Loucy (cell line): Measurements from ENCODE around the gene SCYGR5.

Experiments
- H2AFZ ChIP-seq: fragments of 200-600 bp; sonication (generic); 2 replicates; pipeline ENCODE4 v1.6.0; 2016; ENCODE audit warnings: antibody characterized with exemption, mild to moderate bottlenecking, low read length, moderate library complexity
- H3F3A ChIP-seq: fragments of 200-600 bp; 2 replicates; pipeline ENCODE4 v1.6.0; 2016; ENCODE audit warnings: antibody characterized with exemption, low read depth, mild to moderate bottlenecking
- H3K27me3 ChIP-seq: fragments of 200-600 bp; sonication (generic); 2 replicates; pipeline ENCODE4 v1.6.1; 2014; ENCODE audit warnings: low read length, mild to moderate bottlenecking; ENCODE audit not compliant: insufficient read depth, poor library complexity, severe bottlenecking
- H3K36me3 ChIP-seq: fragments of 200-600 bp; sonication (generic); 2 replicates; pipeline ENCODE4 v1.6.1; 2016; ENCODE audit warnings: low read length; ENCODE audit not compliant: insufficient read depth
- H3K4me1 ChIP-seq: fragments of 200-600 bp; sonication (generic); 2 replicates; pipeline ENCODE4 v1.5.1; 2014; ENCODE audit warnings: low read length, mild to moderate bottlenecking; ENCODE audit not compliant: insufficient read depth, poor library complexity, severe bottlenecking
- H3K4me2 ChIP-seq: fragments of 200-600 bp; sonication (generic); 2 replicates; pipeline ENCODE4 v1.6.0; 2014; ENCODE audit warnings: antibody characterized with exemption, low read length, low read depth, mild to moderate bottlenecking; ENCODE audit not compliant: poor library complexity, severe bottlenecking
- H3K4me3 ChIP-seq: fragments of 200-600 bp; sonication (generic); 2 replicates; pipeline ENCODE4 v1.5.1; 2014; ENCODE audit warnings: low read length, mild to moderate bottlenecking, mixed read lengths; ENCODE audit not compliant: poor library complexity, severe bottlenecking
- H3K79me2 ChIP-seq: fragments of 200-600 bp; sonication (generic); 2 replicates; pipeline ENCODE4 v1.6.1; 2014; ENCODE audit warnings: low read length; ENCODE audit not compliant: insufficient read depth
- H3K9ac ChIP-seq: fragments of 200-600 bp; sonication (generic); 2 replicates; pipeline ENCODE4 v1.6.0; 2014; ENCODE audit warnings: mild to moderate bottlenecking, low read depth, low read length, moderate library complexity; ENCODE audit not compliant: poor library complexity, severe bottlenecking
- H3K9me2 ChIP-seq: fragments of 200-600 bp; sonication (generic); replicated peaks from 2 replicates; pipeline ENCODE4 v1.6.1; 2016; ENCODE audit warnings: low read depth, low read length, mixed read lengths
- H3K9me3 ChIP-seq: fragments of 200-600 bp; sonication (generic); 2 replicates; pipeline ENCODE4 v1.6.1; 2014; ENCODE audit warnings: mild to moderate bottlenecking, antibody characterized with exemption, low read length, low read depth; ENCODE audit not compliant: insufficient read depth
- H4K20me1 ChIP-seq: fragments of 200-600 bp; sonication (generic); 2 replicates; pipeline ENCODE4 v1.6.0; 2014; ENCODE audit warnings: antibody characterized with exemption, low read length, mild to moderate bottlenecking; ENCODE audit not compliant: insufficient read depth, poor library complexity, severe bottlenecking
- EZH2phosphoT487 ChIP-seq: fragments of 200-600 bp; IDR thresholded peaks from 2 replicates; pipeline ENCODE4 v1.6.1; 2018; ENCODE audit warnings: antibody characterized with exemption, mild to moderate bottlenecking, moderate library complexity, borderline replicate concordance
- TF ChIP-seq, protein P1 (sequence below): fragments of 200-600 bp; sonication (generic); conservative IDR thresholded peaks from 2 replicates; pipeline ENCODE4 v1.5.1; 2014; ENCODE audit warnings: mild to moderate bottlenecking, antibody characterized with exemption, low read length

Gene SCYGR5

DNA sequence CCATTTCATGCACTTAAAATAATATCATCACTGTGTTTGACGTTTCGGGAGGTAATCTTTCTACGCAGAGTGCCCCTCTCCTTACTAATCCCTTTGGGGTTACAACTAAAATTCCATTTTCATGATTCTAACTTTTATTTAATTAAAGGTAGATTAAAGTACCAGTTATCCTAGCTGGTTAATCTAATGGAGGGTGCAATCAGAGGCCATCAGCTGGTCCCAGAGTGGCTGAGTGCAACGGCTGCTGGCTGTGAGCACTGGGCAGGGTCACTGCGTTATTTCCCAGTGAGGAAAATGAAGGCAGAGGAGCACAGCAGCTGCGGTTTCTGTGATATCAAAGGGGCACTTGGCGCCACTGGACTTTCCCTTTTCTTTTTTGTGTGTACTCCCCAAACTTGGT lies 37.2 kb upstream of the SCYGR5 start:
- Histone ChIP-seq H3K9ac (no peak overlapping the region), H3K4me3 (no peak overlapping the region), H3F3A (no peaks in the 10 kb centered on the region), H3K4me2 (no peak overlapping the region), H4K20me1 (no peaks in the 10 kb centered on the region), H2AFZ (no peak overlapping the region), H3K9me2 (no peaks in the 10 kb centered on the region), H3K36me3 (no peaks in the 10 kb centered on the region), H3K4me1 (no peaks in the 10 kb centered on the region), H3K79me2 (no peaks in the 10 kb centered on the region), H3K9me3 (no peaks in the 10 kb centered on the region), H3K27me3 (no peaks in the 10 kb centered on the region)
- TF ChIP-seq, protein P1, sequence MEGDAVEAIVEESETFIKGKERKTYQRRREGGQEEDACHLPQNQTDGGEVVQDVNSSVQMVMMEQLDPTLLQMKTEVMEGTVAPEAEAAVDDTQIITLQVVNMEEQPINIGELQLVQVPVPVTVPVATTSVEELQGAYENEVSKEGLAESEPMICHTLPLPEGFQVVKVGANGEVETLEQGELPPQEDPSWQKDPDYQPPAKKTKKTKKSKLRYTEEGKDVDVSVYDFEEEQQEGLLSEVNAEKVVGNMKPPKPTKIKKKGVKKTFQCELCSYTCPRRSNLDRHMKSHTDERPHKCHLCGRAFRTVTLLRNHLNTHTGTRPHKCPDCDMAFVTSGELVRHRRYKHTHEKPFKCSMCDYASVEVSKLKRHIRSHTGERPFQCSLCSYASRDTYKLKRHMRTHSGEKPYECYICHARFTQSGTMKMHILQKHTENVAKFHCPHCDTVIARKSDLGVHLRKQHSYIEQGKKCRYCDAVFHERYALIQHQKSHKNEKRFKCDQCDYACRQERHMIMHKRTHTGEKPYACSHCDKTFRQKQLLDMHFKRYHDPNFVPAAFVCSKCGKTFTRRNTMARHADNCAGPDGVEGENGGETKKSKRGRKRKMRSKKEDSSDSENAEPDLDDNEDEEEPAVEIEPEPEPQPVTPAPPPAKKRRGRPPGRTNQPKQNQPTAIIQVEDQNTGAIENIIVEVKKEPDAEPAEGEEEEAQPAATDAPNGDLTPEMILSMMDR: no peak
- TF ChIP-seq EZH2phosphoT487: no peak

- TF ChIP-seq, protein P1: no peak
- no peak for TF ChIP-seq EZH2phosphoT487
Observed at GRCh38 chr2:227630322-227630721, 36.3 kb upstream of the SCYGR5 start.

GRCh38 chr2:227632827-227633226 lies 33.8 kb upstream of the SCYGR5 start:
- H3K9ac ChIP-seq: no peak overlapping the region
- no peaks in the 10 kb centered on the region for H3F3A ChIP-seq
- H3K27me3 ChIP-seq: no peaks in the 10 kb centered on the region
- no peaks in the 10 kb centered on the region for H3K4me1 ChIP-seq
- no peaks in the 10 kb centered on the region for H3K9me3 ChIP-seq
- H4K20me1 ChIP-seq: no peaks in the 10 kb centered on the region
- H3K36me3 ChIP-seq: no peaks in the 10 kb centered on the region
- no peaks in the 10 kb centered on the region for H3K9me2 ChIP-seq
- no peak overlapping the region for H3K4me2 ChIP-seq
- TF ChIP-seq, protein P1: no peak
- H3K79me2 ChIP-seq: no peaks in the 10 kb centered on the region
- H3K4me3 ChIP-seq: no peak overlapping the region
- H2AFZ ChIP-seq: no peak overlapping the region

More at GRCh38 chr2:227630322-227630721, 36.3 kb upstream of the SCYGR5 start:
- Histone ChIP-seq H2AFZ (no peak overlapping the region), H3K4me2 (no peak overlapping the region), H3K79me2 (no peaks in the 10 kb centered on the region), H3K9me2 (no peaks in the 10 kb centered on the region), H3K9ac (no peak overlapping the region), H3F3A (no peaks in the 10 kb centered on the region), H3K36me3 (no peaks in the 10 kb centered on the region), H3K4me3 (no peak overlapping the region), H3K27me3 (no peaks in the 10 kb centered on the region), H3K4me1 (no peaks in the 10 kb centered on the region), H4K20me1 (no peaks in the 10 kb centered on the region), H3K9me3 (no peaks in the 10 kb centered on the region)
